GM12872 (cell line): ENCODE data around the gene UNC5A.

ENCODE experiments used
- TF ChIP-seq, protein P1 (sequence below): IDR thresholded peaks from 3 replicates; pipeline ENCODE4 v1.5.1; 2011; ENCODE audit warnings: low read depth, mild to moderate bottlenecking, low read length, moderate library complexity; ENCODE audit not compliant: insufficient read depth

UNC5A gene

DNA sequence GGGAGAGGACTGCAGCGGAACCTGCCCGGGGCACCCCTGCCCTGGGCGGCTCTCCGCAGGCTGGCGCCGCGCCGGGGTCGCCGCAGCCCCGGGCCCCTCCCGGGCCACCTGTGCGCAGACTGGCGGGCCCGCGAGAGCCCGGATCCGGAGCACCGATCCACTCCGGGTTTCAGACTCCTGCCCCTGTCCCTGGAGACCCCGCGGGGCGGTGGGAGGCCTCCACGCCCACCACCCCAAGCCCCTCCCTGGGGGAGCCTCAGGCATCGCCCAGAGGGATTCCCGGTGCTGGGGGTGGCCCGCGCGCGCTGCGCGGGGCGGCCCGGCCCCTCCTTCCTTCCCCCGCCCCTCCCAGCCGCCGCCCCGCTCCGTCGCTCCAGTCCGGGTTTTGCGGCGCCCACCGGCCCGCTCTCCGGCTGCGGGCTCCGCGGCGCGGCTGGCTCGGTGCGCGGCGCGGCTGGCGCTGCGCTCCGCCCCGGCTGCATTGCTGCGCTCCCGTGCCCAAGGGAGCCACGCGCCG, at the start of gene UNC5A:
Gene UNC5A, plus strand, starts transcription at position 479 of the 517 bp plus-strand sequence. CDS start 192 bp downstream, outside the sequence.
- TF ChIP-seq, protein P1, sequence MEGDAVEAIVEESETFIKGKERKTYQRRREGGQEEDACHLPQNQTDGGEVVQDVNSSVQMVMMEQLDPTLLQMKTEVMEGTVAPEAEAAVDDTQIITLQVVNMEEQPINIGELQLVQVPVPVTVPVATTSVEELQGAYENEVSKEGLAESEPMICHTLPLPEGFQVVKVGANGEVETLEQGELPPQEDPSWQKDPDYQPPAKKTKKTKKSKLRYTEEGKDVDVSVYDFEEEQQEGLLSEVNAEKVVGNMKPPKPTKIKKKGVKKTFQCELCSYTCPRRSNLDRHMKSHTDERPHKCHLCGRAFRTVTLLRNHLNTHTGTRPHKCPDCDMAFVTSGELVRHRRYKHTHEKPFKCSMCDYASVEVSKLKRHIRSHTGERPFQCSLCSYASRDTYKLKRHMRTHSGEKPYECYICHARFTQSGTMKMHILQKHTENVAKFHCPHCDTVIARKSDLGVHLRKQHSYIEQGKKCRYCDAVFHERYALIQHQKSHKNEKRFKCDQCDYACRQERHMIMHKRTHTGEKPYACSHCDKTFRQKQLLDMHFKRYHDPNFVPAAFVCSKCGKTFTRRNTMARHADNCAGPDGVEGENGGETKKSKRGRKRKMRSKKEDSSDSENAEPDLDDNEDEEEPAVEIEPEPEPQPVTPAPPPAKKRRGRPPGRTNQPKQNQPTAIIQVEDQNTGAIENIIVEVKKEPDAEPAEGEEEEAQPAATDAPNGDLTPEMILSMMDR = no peak

DNA sequence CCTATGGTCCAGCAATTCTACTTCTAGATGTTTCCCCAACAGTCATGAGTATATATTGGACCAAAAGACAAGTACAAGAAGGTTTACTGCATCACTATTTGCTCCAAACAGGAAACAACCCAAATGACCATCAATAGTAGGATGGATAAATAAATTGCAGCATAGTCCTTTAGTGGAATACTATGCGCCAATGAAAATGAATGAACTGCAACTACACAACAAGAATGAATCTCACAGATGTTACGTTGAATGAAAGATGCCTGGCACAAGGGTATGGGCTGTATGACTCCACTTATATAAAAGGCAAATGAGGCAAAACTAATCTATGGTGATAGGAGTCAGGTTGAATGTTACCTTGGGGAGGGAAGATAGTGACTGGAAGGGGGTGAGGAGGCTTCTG, 48.6 kb upstream of the UNC5A start:
- TF ChIP-seq, protein P1 = no peak

DNA sequence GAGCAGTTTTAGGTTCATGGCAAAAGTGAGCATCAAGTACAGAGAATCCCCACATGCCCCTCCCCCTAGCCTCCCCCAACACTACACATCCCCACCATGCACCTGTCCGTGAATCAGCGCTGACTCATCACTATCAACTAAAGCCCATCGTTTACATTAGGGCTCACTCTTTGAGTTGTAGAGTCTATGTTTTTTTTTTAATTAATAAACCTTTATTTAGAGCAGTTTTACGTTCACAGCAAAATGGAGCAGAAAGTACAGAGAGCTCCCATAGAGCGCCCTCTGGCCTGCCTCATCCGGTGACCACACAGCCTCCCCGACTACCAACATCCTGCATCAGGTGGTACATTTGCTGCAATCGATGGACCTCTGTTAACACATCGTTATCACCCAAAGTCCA, 47.9 kb upstream of the UNC5A start:
- TF ChIP-seq, protein P1 = no peak

DNA sequence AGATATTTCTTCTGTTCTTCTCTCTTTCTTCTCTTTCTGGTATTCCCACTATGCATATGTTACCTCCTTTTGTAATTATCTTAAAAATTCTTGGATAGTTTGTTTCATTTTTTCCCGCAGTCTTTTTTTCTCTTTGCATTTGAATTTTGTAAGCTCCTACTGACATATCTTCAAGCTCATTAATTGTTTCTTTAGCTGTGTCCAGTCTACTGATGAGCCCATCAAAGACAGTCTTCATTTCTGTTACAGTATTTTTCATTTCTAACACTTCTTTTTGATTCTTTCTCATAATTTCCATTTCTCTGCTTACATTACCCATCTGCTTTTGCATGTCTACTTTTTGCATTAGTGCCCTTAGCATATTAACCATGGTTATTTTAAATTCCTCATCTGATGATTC, 44.7 kb upstream of the UNC5A start:
- TF ChIP-seq, protein P1 = no peak

DNA sequence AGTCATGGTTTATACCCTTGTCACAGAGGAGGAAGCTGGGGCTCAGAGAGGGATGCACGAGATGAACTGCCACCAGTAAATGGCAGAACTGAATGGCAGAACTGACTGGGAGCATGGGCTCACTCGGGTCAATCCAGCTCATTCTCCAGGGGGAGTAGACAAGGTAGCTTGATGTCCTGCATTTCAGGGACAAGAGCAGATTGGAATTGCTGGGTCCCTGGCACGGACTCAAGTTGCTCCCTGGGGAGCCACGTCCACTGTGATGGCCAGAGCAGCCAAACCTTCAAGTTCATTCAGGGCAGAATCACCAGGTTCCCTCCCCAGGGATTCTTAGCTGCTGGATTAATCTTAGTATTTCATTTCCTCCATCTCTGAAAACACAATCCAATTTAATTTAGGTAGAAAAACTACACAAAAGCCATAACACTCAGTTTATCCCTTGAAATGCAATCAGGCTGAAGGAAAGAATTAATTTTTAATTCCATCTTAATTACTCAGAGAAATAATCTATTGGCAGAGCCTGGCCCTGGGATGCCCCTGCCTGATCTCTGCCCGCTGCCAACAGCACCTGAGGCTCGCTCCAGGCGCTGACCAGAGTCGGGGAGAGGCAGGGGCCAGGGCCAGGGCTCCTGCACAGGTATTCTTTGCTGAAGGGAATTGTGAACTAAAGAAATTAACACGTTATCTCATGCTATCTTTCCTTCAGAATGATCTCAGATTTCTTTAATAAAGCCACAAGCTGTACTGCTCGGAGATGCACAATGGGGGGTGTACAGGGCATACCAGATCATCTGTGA, 42.0 kb upstream of the UNC5A start:
- TF ChIP-seq, protein P1 = no peak

DNA sequence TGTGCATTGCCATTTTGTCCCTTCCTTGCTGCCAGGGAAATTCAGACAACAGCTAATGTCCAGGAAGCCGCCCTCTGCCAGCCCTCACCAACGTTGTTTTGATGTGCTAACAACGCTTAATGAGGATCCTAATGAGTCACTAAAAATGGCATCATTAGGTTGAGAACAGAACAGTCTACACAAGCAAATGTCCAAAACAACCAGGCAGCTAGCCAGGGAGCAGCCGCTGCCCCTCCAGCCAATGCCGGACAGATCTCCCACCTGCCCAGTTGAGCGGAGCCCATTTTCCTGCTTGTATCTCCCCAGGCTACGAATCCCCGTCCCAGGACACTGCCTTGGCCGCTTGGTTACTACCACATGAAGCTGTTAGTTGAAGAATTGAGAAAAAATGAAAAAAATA, 40.4 kb upstream of the UNC5A start:
- TF ChIP-seq, protein P1 = no peak

DNA sequence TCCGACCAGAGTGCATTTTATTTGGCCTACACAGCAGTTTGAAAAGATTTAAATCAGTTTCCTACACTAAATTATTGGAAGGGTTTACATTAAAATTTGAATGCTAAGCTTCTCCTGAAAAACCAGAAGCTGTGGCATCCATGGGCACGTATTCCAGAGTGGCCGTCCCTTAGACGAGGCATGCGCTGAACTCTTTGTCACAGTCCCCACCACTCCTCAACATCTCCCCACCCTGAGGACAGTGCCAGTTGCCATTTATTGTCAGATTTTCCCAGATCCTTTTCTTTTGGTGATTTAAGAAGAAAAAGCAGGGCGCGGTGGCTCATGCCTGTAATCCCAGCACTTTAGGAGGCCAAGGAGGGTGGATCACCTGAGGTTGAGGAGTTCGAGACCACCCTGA, 39.9 kb upstream of the UNC5A start:
- TF ChIP-seq, protein P1 = no peak
